Measurements from ENCODE around the gene PDZRN3.

GRCh38 chr3:73616056-73616455, 8.7 kb downstream of the PDZRN3 start:
- TF ChIP-seq CTCF (IDR thresholded peaks at IDR 0.05; ENCODE audit: extremely low read depth in 1 of 2, insufficient read depth in 1 of 2, low read depth in 1 of 2, low read length in 2 of 2) = no peak
- no peak for TF ChIP-seq EZH2 (IDR thresholded peaks at IDR 0.05; ENCODE audit: borderline replicate concordance, low read depth, low read length, severe bottlenecking)
- no peak for TF ChIP-seq MAX (IDR thresholded peaks at IDR 0.05; ENCODE audit: insufficient read depth, insufficient read length)
- no peak for TF ChIP-seq POLR2A (IDR thresholded peaks at IDR 0.05; ENCODE audit: low read depth, low read length)
- TF ChIP-seq POLR2AphosphoS5 (IDR thresholded peaks at IDR 0.05; ENCODE audit: insufficient read depth, low read depth, low read length) = no peak
